ENCODE measurements around the gene ATR.
"Not testable (repeated sequence)": the region's sequence is repeated elsewhere in the genome, so short reads cannot be mapped to it uniquely, and the experiment has no call there.

ATR gene

GRCh38 chr3:142445816-142446254 is 132.7 kb downstream of the ATR start:
- DNase-seq, result no peak

- no peak for DNase-seq
Observed at GRCh38 chr3:142444343-142444742, 134.2 kb downstream of the ATR start.

GRCh38 chr3:142443060-142443459 is 135.5 kb downstream of the ATR start:
- DNase-seq, result not testable (repeated sequence)

- DNase-seq, result not testable (repeated sequence)
Observed at GRCh38 chr3:142439499-142440220, 138.9 kb downstream of the ATR start.

GRCh38 chr3:142438096-142438495 is 140.4 kb downstream of the ATR start:
- not testable (repeated sequence) for DNase-seq

GRCh38 chr3:142436951-142437585 is 141.5 kb downstream of the ATR start:
- no peak for DNase-seq

- DNase-seq, result no peak
Observed at GRCh38 chr3:142434503-142434902, 144.0 kb downstream of the ATR start.

GRCh38 chr3:142433110-142433509 is 145.4 kb downstream of the ATR start:
- DNase-seq, result no peak

GRCh38 chr3:142429582-142429981 is 149.0 kb downstream of the ATR start:
- DNase-seq, result no peak

GRCh38 chr3:142424754-142425153 is 153.8 kb downstream of the ATR start:
- no peak for DNase-seq

GRCh38 chr3:142418926-142419592 is 159.5 kb downstream of the ATR start:
- DNase-seq, result no peak

- DNase-seq, result no peak
Observed at GRCh38 chr3:142417302-142417701, 161.2 kb downstream of the ATR start.

GRCh38 chr3:142400537-142400936 is 178.0 kb downstream of the ATR start:
- not testable (repeated sequence) for DNase-seq

Data from right hindlimb (tissue), 1 donor.